PC-3 (cell line): ENCODE results near the gene LRRC52.

Experiments used
- CTCF ChIP-seq: fragments of 300-600 bp; sonication (generic); conservative IDR thresholded peaks from 2 replicates; pipeline ENCODE4 v1.5.1; 2017; ENCODE audit warnings: antibody characterized with exemption, low read depth, mild to moderate bottlenecking, low read length
- EZH2 ChIP-seq: fragments of 300-600 bp; sonication (generic); IDR thresholded peaks from one replicate; pipeline ENCODE4 v1.6.1; 2017; ENCODE audit warnings: antibody characterized with exemption, mild to moderate bottlenecking, low read length; ENCODE audit not compliant: unreplicated experiment

GRCh38 chr1:165610866-165611265 lies 67.1 kb downstream of the LRRC52 start:
- TF ChIP-seq EZH2 (no peak), CTCF (no peak)
